HPDE6-E6E7 (cell line): Measurements from ENCODE around the gene EFNB1.

Experiments
- DNase-seq: peaks from one replicate; pipeline ENCODE4 v3.0.0; 2011; ENCODE audit warnings: missing footprints; ENCODE audit errors: extremely low spot score

The EFNB1 gene

GRCh38 chrX:68843992-68844391 is 15.2 kb downstream of the EFNB1 start:
- peak; percentile 76 for DNase-seq

GRCh38 chrX:68844581-68844980 is 15.8 kb downstream of the EFNB1 start:
- no peak for DNase-seq

GRCh38 chrX:68846536-68846935 is 17.7 kb downstream of the EFNB1 start:
- no peak for DNase-seq

GRCh38 chrX:68847172-68847571 is 18.4 kb downstream of the EFNB1 start:
- no peak for DNase-seq

- DNase-seq, result no peak
These were observed 19.5 kb downstream of the EFNB1 start for GRCh38 chrX:68848189-68848940.

GRCh38 chrX:68851082-68851481 is 22.3 kb downstream of the EFNB1 start:
- DNase-seq, result no peak

GRCh38 chrX:68852046-68852445 is 23.2 kb downstream of the EFNB1 start:
- no peak for DNase-seq

- DNase-seq, result no peak
These were observed 24.9 kb downstream of the EFNB1 start for GRCh38 chrX:68853665-68854251.

- no peak for DNase-seq
These were observed 36.5 kb downstream of the EFNB1 start for GRCh38 chrX:68865300-68865699.

GRCh38 chrX:68865926-68866325 is 37.1 kb downstream of the EFNB1 start:
- DNase-seq, result no peak

- DNase-seq, result no peak
These were observed 38.8 kb downstream of the EFNB1 start for GRCh38 chrX:68867458-68868112.

GRCh38 chrX:68868316-68868715 is 39.5 kb downstream of the EFNB1 start:
- DNase-seq, result no peak

- no peak for DNase-seq
These were observed 40.3 kb downstream of the EFNB1 start for GRCh38 chrX:68868902-68869800.

GRCh38 chrX:68870357-68870756 is 41.5 kb downstream of the EFNB1 start:
- no peak for DNase-seq

GRCh38 chrX:68872171-68872570 is 43.4 kb downstream of the EFNB1 start:
- no peak for DNase-seq

- no peak for DNase-seq
These were observed 45.3 kb downstream of the EFNB1 start for GRCh38 chrX:68874076-68874475.

GRCh38 chrX:68876731-68877130 is 47.9 kb downstream of the EFNB1 start:
- no peak for DNase-seq

- DNase-seq, result no peak
These were observed 48.8 kb downstream of the EFNB1 start for GRCh38 chrX:68877606-68878005.

GRCh38 chrX:68878977-68879645 is 50.3 kb downstream of the EFNB1 start:
- peak; percentile 72 for DNase-seq

GRCh38 chrX:68880846-68881552 is 52.2 kb downstream of the EFNB1 start:
- no peak for DNase-seq

GRCh38 chrX:68881911-68882310 is 53.1 kb downstream of the EFNB1 start:
- DNase-seq, result no peak
